Kidney (tissue), 14 donors: Measurements from ENCODE around the gene FCER1G. TPM values are rescaled to one million over a fixed set of nuclear protein-coding genes. Genes with fewer than 3 reads are reported as not detected.

ENCODE experiments used
- DNase-seq, 5 donors: peaks; one replicate each; pipeline ENCODE4 v3.0.0-alpha.2; 2013 to 2020
- FAIRE-seq: peaks from 2 replicates; lab custom pipeline; 2012; peaks lifted over from hg19 to GRCh38; lab: Jason Lieb, UNC
- H3K27ac ChIP-seq, 2 donors: one replicate each; pipeline ENCODE4 v1.7.0; 2013; ENCODE audit warnings: low read depth in 2 of 2, low read length in 2 of 2, inconsistent platforms in 1 of 2
- H3K27me3 ChIP-seq: one replicate; pipeline ENCODE4 v1.7.1; 2013; ENCODE audit warnings: low read length, inconsistent platforms; ENCODE audit not compliant: control insufficient read depth, insufficient read depth
- H3K36me3 ChIP-seq, 3 donors: one replicate each; pipeline versions ENCODE4 v1.7.0 to v1.7.1; 2013; ENCODE audit warnings: low read length in 3 of 3, control low read depth in 1 of 3, inconsistent platforms in 1 of 3; ENCODE audit not compliant: insufficient read depth in 3 of 3, control insufficient read depth in 2 of 3
- H3K4me1 ChIP-seq, 3 donors: one replicate each; pipeline versions ENCODE4 v1.7.0 to v1.7.1; 2013; ENCODE audit warnings: low read length in 3 of 3, inconsistent platforms in 1 of 3, low read depth in 1 of 3; ENCODE audit not compliant: control insufficient read depth in 2 of 3, insufficient read depth in 2 of 3
- H3K4me3 ChIP-seq, 3 donors: one replicate each; pipeline versions ENCODE4 v1.7.0 to v1.8.1; 2013; ENCODE audit warnings: low read length in 3 of 3, control low read depth in 1 of 3, inconsistent platforms in 1 of 3
- H3K9ac ChIP-seq, 3 donors: one replicate each; pipeline versions ENCODE4 v1.7.0 to v1.7.1; 2013; ENCODE audit warnings: low read length in 3 of 3, control low read depth in 1 of 3, inconsistent platforms in 1 of 3
- H3K9me3 ChIP-seq, 3 donors: one replicate each; pipeline versions ENCODE4 v1.7.0 to v1.7.1; 2013; ENCODE audit warnings: low read length in 3 of 3, control low read depth in 1 of 3, inconsistent platforms in 1 of 3; ENCODE audit not compliant: control insufficient read depth in 2 of 3, insufficient read depth in 1 of 3
- intact Hi-C: fragments of 100-400 bp; cut with DNase I; formaldehyde crosslinking; loops from one replicate; pipeline ENCODE4 v1.11.1; 2022
- polyA plus RNA-seq: library from polyadenylated mRNA; stranded (reverse); fragments of 350-450 nt; fragmentation: Illumina TruSeq; extraction: RNeasy Lipid Tissue Mini Kit (QIAGEN cat#74804); gene quantifications from one replicate; pipeline ENCODE4 v1.2.3, GENCODE V29; 2014; ENCODE audit warnings: low read depth, low replicate concordance; ENCODE audit not compliant: insufficient read depth
- total RNA-seq: library from RNA; stranded (reverse); fragmentation: NEBNext Ultra II Directional; extraction: Animal tissue kit (Norgen Biotek cat#: 25700); gene quantifications from one replicate; pipeline ENCODE4 v1.2.1, GENCODE V29; 2021
- TF ChIP-seq, protein P1 (sequence below): IDR thresholded peaks from 3 replicates; pipeline ENCODE4 v1.5.1; 2012; ENCODE audit warnings: mild to moderate bottlenecking, moderate library complexity, borderline replicate concordance; ENCODE audit not compliant: insufficient read depth; ENCODE audit errors: extremely low read depth
- donor health status: control.
- donor health status: control.
- donor health status: control.
- donor health status: control.
- donor health status: control.
- donor health status: DM: yes; HTN: yes; CAD: no.
- donor health status: Normal renal cell carcinoma (clear cell type).

Gene FCER1G
- total and polyA plus RNA-seq, 2 donors from 2014 or later = 38.9 to 43.4 TPM

DNA sequence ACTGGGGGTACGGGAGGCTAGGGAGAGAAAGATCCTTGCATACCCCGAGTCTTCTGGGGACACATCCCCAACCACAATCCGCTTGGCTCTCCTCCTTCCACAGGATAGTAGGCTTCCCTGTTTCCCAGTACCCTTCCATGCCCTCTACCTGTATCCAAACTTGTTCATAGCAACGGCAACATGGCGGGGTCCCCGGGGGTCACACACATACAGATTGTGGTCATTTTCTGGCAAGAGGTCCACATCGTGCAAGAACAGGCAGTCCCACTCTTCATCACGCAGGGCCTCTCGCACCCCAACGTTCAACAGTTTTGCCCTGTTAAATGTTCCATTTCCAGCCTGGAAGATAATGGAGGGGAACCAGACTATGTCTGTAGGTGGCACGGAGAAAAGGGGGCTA, 41.4 kb upstream of the FCER1G start:
- Histone ChIP-seq H3K36me3 (peaks cover 11 to 62% (median 20%) of the 10 kb centered on the region in 3 donors), H3K27me3 (no peaks in the 10 kb centered on the region), H3K9me3 (no peaks in the 10 kb centered on the region), H3K27ac (peak overlapping the region in 1 of 2 donors; percentile 74), H3K4me1 (peaks cover 0 to 21% (median 12%) of the 10 kb centered on the region in 3 donors), H3K9ac (no peak overlapping the region), H3K4me3 (no peak overlapping the region)
- DNase-seq (peak in 1 of 5 donors; percentile 38), FAIRE-seq (no peak)
- intact Hi-C loops = no loop called here
- TF ChIP-seq, protein P1, sequence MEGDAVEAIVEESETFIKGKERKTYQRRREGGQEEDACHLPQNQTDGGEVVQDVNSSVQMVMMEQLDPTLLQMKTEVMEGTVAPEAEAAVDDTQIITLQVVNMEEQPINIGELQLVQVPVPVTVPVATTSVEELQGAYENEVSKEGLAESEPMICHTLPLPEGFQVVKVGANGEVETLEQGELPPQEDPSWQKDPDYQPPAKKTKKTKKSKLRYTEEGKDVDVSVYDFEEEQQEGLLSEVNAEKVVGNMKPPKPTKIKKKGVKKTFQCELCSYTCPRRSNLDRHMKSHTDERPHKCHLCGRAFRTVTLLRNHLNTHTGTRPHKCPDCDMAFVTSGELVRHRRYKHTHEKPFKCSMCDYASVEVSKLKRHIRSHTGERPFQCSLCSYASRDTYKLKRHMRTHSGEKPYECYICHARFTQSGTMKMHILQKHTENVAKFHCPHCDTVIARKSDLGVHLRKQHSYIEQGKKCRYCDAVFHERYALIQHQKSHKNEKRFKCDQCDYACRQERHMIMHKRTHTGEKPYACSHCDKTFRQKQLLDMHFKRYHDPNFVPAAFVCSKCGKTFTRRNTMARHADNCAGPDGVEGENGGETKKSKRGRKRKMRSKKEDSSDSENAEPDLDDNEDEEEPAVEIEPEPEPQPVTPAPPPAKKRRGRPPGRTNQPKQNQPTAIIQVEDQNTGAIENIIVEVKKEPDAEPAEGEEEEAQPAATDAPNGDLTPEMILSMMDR = no peak

DNA sequence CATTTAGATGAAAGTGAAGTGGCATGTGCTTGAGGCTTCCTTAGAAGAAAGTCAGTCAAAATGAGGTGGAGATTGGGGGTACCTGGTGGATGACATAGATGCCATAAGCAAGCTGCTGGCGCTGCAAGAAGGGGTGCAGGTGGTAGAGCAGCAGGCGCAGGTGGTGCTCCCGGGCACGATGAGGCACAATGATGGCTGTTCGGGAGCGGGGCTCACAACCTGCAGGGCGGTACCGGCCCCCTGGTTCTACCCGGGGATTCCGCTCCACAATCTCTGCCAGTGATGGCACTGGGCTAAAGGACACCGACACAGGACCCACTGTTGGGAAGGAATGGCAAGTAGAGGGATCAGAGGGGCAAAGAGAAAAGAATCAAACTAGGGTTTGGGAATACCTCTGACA, 40.2 kb upstream of the FCER1G start:
- Histone ChIP-seq H3K9ac (no peak overlapping the region), H3K27me3 (no peaks in the 10 kb centered on the region), H3K36me3 (peaks cover 11 to 52% (median 20%) of the 10 kb centered on the region in 3 donors), H3K4me1 (peaks cover 0 to 21% (median 12%) of the 10 kb centered on the region in 3 donors), H3K27ac (no peak overlapping the region), H3K9me3 (no peaks in the 10 kb centered on the region), H3K4me3 (no peak overlapping the region)
- no peak for FAIRE-seq
- TF ChIP-seq, protein P1 = no peak
- intact Hi-C loops = no loop called here
- peak in 1 of 5 donors; percentile 64 for DNase-seq

DNA sequence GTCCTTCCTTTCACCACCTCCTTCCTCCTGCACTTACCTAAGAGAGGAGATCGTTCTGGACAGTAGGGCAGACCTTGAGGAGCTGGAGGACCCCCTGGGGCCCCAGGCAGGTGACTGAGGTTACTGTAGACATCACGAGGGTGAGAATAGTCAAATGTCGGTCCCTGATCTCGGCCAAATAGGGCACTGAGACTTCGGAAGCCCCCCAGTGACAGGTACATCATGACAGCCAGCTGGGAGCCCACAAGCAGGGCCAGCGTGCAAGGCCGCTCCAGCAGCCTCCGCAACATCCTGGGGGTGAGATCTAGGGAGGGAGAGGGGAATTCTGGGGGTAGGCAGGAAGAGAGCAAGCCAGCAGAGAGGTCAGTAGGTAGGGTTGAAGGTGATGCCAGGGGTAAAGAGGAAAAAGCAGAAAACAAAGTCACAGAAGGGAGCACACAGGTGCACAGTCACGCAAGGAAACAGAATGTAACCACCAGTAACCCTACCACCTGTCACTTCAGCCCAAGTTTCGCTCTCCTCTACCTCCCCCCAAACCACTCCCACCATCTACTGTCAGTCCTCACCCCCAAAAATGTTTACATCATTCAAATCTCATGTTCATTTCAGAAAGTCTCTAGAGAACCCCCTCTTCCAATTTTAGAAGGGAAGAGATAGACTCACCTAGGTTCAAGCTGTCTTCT, 39.2 kb upstream of the FCER1G start:
- peak overlapping the region; percentile 1 to 98 (median 97) for H3K4me3 ChIP-seq
- peak overlapping the region in 2 of 3 donors; percentile 97 to 98 for H3K9ac ChIP-seq
- H3K4me1 ChIP-seq = peaks cover 0 to 21% (median 12%) of the 10 kb centered on the region in 3 donors
- peaks cover 9 to 46% (median 15%) of the 10 kb centered on the region in 3 donors for H3K36me3 ChIP-seq
- H3K27me3 ChIP-seq = no peaks in the 10 kb centered on the region
- H3K9me3 ChIP-seq = no peaks in the 10 kb centered on the region
- intact Hi-C loops = no loop called here
- peak overlapping the region in 1 of 2 donors; percentile 40 for H3K27ac ChIP-seq
- DNase-seq (peak in 1 of 5 donors; percentile 62), FAIRE-seq (no peak)
- TF ChIP-seq, protein P1 = no peak
